Ecto neural progenitor cell (in vitro differentiated cells): ENCODE data around the gene ZNF684.
"Not testable (repeated sequence)": the region's sequence is repeated elsewhere in the genome, so short reads cannot be mapped to it uniquely, and the experiment has no call there.

ENCODE experiments used
- DNase-seq: peaks from one replicate; pipeline ENCODE4 v3.0.0-alpha.2; 2018; ENCODE audit warnings: low spot score

Gene ZNF684

DNA sequence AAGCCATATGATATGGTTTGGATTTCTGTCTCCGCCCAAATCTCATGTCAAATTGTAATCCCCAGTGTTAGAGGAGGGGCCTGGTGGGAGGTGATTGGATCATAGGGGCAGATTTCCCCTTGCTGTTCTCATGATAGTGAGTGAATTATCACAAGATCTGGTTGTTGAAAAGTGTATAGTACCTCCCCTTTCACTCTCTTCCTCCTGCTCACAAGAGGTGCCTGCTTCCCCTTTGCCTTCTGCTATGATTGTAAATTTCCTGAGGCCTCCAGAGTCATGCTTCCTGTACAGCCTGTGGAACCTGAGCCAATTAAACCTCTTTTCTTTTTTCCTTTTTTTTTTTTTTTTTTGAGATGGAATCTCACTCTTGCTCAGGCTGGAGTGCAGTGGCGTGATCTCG, 43.4 kb downstream of the ZNF684 start:
- DNase-seq, result not testable (repeated sequence)

DNA sequence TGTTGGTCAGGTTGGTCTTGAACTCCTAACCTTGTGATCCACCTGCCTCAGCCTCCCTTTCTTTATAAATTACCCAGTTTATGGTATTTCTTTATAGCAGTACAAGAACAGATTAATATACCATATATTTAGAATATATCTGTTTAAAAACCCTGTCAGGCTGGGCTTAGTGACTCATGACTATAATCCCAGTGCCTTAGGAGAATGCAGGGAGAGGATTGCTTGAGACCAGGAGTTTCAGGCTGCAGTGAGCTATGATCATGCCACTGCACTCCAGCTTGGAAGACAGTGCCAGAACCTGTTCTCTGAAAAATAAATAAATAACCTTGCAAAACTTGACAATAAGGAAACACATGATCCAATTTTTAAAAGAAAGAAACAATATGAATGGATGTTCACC, 43.9 kb downstream of the ZNF684 start:
- no peak for DNase-seq

DNA sequence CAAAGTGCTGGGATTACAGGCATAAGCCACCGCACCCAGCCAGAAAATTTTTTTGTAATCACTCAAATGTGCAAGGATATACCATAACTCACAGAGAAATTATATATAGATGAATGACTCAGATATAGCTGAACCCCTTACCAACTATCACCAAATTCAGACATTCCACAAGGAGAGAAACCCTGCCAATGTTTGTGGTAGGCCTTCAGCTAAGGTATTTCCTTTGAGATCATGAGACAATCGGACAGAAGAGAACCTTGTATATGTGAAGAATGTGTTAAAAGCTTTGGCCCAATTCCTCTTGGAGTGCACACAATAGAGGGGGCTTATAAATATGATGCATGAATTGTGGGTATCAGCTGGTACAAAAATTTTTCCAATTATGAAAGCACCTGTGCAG, 50.7 kb downstream of the ZNF684 start:
- no peak for DNase-seq

DNA sequence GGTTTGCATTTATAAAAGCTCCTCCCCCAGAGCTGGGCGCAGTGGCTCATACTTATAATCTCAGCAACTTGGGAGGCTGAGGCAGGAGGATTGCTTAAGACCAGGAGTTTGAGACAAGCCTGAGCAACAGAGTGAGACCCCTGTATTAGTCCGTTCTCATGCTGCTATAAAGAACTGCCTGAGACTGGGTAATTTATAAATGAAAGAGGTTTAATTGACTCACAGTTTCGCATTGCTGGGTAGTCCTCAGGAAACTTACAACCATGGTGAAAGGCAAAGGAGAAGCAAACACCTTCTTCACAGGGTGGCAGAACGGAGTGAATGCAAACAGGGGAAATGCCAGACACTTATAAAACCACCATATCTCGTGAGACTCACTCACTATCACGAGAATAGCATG, 52.5 kb downstream of the ZNF684 start:
- DNase-seq, result no peak

DNA sequence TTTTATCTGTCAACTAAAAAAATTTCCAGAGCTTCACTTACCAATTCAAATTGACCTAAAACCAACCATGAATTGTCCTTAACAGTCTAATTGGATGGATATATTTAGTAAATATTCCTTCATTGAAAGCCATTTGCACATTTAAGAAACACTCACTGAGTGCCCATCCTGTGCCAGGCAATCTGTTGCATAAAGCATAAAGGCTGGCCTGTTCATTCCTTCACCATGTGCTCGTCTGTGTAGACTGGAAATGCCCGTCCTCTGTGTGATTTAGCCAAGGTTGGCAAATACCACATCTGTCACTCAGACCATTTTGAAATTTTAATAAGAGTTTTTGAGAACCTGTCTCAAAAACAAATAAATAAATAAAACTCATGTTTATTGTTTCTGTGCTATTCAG, 57.1 kb downstream of the ZNF684 start:
- no peak for DNase-seq

DNA sequence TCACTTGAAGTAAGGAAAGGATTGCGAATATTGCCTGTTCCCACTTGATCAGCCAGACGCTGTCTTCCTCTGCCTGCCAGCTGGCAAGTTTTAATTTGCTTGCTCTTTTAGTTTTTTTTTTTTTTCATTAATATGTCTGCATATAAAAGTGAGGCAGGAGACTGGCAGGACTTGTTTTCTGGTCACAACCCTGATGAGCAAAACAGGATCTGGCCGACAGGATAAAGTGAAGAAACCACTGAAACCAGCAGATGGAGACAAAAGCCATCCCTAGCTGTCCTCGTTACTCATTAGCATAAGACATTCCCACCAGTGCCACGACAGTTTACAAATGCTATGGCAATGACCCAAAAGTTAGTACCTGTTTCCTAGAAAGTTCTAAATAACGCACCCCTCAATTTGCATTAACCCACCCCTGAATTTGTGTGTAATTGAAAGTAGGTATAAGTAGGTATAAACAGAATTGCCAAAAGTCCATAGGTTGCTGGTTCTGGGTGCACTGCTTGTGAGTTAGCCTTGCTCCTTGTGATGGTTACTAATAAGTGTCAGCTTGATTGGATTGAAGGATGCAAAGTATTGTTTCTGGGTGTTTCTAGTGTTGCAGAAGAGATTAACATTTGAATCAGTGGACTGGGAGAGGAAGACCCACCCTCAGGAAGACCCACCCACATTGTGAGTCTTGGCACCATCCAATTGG, 60.8 kb downstream of the ZNF684 start:
- no peak for DNase-seq

DNA sequence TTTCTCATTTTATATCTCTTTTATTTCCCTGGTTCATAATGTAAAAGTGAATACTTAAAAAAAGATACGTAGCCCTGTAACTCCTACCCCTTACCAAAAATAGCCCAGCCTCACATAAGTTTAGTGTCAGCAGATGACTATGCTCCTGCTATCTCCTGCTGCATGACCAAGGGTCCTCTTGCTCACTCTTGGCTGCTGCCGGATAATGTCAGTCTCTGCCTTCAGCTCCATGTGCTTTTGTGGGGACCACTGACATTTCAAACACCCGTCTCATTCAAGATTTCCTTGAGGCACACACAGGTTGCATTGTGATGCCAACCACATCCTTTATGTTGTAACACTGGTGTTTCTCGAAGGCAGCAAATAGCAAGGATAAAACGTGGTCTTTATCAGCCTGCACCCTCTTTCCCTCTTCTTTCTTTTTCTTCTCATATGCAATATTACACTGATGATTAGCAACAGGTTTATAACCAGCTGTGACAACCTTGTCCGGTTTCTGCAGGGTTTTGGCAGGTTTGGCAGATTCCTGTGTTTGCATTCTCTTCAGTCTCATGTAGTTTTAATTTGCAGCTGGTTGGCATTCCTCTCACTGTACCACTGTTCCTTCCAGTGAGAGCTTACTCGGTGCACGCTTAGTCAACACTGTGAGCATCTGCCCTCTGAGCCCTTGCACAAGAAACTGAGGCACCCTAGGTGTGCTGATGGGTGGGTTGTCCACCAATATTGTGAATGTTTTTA, 62.2 kb downstream of the ZNF684 start:
- no peak for DNase-seq

DNA sequence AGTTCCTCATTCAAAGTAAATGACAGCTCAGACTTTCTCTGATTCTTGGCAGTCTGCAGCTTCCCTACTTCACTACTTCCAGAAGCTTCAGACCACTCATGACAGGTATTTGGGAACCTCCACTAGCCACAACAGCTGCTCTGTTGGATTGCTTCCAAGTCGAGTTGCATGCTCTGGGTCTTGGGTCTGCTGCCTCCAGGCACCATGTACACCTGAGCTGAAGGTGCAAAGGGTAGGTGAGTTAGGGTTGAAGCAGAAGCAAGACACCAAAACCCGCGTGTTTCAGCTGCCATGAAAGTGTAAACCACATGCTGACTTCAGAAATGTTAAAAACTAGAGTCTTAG, 62.7 kb downstream of the ZNF684 start:
- DNase-seq, result no peak

DNA sequence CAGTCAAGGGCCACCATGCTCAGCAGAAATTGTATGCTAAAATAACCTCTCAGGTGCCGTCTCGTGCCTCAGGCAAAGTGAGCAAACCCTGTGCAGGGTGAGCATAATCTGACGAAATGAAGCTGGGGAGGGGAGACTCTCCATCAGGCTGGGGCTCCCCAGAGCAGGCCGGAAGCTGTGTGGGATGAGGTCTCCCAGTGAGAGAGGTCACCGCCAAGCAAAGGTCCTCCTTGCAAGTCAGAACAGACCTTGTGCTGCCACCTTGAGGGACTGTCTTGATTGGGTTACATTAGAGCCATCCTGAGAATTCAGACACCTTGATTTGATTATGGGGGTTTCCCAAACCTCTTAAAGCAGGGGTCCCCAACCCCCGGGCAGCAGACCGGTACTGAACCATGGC, 64.2 kb downstream of the ZNF684 start:
- DNase-seq, result no peak
